ENCODE data around the gene DUS4L. TPM values are rescaled to one million over a fixed set of nuclear protein-coding genes. Genes with fewer than 3 reads are reported as not detected.

The DUS4L gene
- total RNA-seq, 1 experiment from 2014 or later: 19.3 TPM

GRCh38 chr7:107570298-107570697 lies 6.5 kb downstream of the DUS4L start:
- intact Hi-C loops (cut with micrococcal nuclease; ENCODE audit: unreplicated experiment): no loop called here
- peaks cover 3% of the 10 kb centered on the region; the same call in 1 of the 2 replicates for H3K36me3 ChIP-seq (ENCODE audit: control insufficient read depth, insufficient read depth, low read length)

GRCh38 chr7:107573537-107573936 lies 9.8 kb downstream of the DUS4L start:
- POLR2A ChIA-PET: no interaction called here

More at GRCh38 chr7:107570298-107570697, 6.5 kb downstream of the DUS4L start:
- ChIA-PET CTCF (no interaction called here), POLR2A (no interaction called here)
- no peaks in the 10 kb centered on the region for H3K9me3 Mint-ChIP-seq (ENCODE audit: unreplicated experiment)
- no peaks in the 10 kb centered on the region for H3K9me3 ChIP-seq
- peaks cover 11% of the 10 kb centered on the region for H3K36me3 Mint-ChIP-seq (ENCODE audit: insufficient read depth, unreplicated experiment)
- no peaks in the 10 kb centered on the region for H3K27me3 ChIP-seq (replicated peaks; ENCODE audit: control insufficient read depth, insufficient read depth, low read length)
- no peak overlapping the region for H3K27ac Mint-ChIP-seq (ENCODE audit: unreplicated experiment)
- no TSS peak for BruUV-seq (replicated peaks)
- no peaks in the 10 kb centered on the region for H3K4me1 ChIP-seq
- H3K27me3 Mint-ChIP-seq (ENCODE audit: insufficient read depth, unreplicated experiment): no peaks in the 10 kb centered on the region
- DNase-seq: no peak
- H3K4me1 Mint-ChIP-seq (ENCODE audit: low read depth, unreplicated experiment): peaks cover 6% of the 10 kb centered on the region
- no peak overlapping the region for H3K4me3 ChIP-seq (ENCODE audit: low read depth, low read length)
- TF ChIP-seq CTCF (IDR thresholded peaks at IDR 0.05; ENCODE audit: insufficient read depth in 1 of 2, low read depth in 1 of 2, low read length in 1 of 2, severe bottlenecking in 1 of 2, unreplicated experiment in 1 of 2): no peak
- H3K4me3 Mint-ChIP-seq (ENCODE audit: unreplicated experiment): no peak overlapping the region

GRCh38 chr7:107579554-107579884 lies 15.7 kb downstream of the DUS4L start:
- Mint-ChIP-seq H3K27ac (ENCODE audit: unreplicated experiment) (peak overlapping the region; percentile 94), H3K4me3 (ENCODE audit: unreplicated experiment) (peak overlapping the region; percentile 90), H3K36me3 (ENCODE audit: insufficient read depth, unreplicated experiment) (peaks cover 17% of the 10 kb centered on the region), H3K9me3 (ENCODE audit: unreplicated experiment) (no peaks in the 10 kb centered on the region), H3K27me3 (ENCODE audit: insufficient read depth, unreplicated experiment) (no peaks in the 10 kb centered on the region), H3K4me1 (ENCODE audit: low read depth, unreplicated experiment) (peaks cover 7% of the 10 kb centered on the region)
- Histone ChIP-seq H3K9me3 (no peaks in the 10 kb centered on the region), H3K4me3 (ENCODE audit: low read depth, low read length) (peak overlapping the region; percentile 79), H3K4me1 (peaks cover 9% of the 10 kb centered on the region), H3K36me3 (ENCODE audit: control insufficient read depth, insufficient read depth, low read length) (no peaks in the 10 kb centered on the region), H3K27me3 (replicated peaks; ENCODE audit: control insufficient read depth, insufficient read depth, low read length) (no peaks in the 10 kb centered on the region)
- ChIA-PET POLR2A (interaction anchor here (1.7 kb wide), 1 partner anchor 16 kb away, joined by 14 read pairs; the partner anchor contains the start of genes COG5 and DUS4L), CTCF (interaction anchor here (1.3 kb wide), 1 partner anchor 16 kb away, joined by 4 read pairs; the partner anchor contains the start of genes COG5 and DUS4L)
- TSS peak; percentile 76 for BruUV-seq (replicated peaks)
- intact Hi-C loops (cut with micrococcal nuclease; ENCODE audit: unreplicated experiment): no loop called here
- TF ChIP-seq CTCF (IDR thresholded peaks at IDR 0.05; ENCODE audit: insufficient read depth in 1 of 2, low read depth in 1 of 2, low read length in 1 of 2, severe bottlenecking in 1 of 2, unreplicated experiment in 1 of 2): no peak
- no peak for DNase-seq

More at GRCh38 chr7:107573537-107573936, 9.8 kb downstream of the DUS4L start:
- H3K9me3 Mint-ChIP-seq (ENCODE audit: unreplicated experiment): no peaks in the 10 kb centered on the region
- H3K36me3 ChIP-seq (ENCODE audit: control insufficient read depth, insufficient read depth, low read length): peaks cover 3% of the 10 kb centered on the region; the same call in 1 of the 2 replicates
- intact Hi-C loops (cut with micrococcal nuclease; ENCODE audit: unreplicated experiment): no loop called here
- H3K27ac Mint-ChIP-seq (ENCODE audit: unreplicated experiment): no peak overlapping the region
- no peaks in the 10 kb centered on the region for H3K9me3 ChIP-seq
- TF ChIP-seq CTCF (IDR thresholded peaks at IDR 0.05; ENCODE audit: insufficient read depth in 1 of 2, low read depth in 1 of 2, low read length in 1 of 2, severe bottlenecking in 1 of 2, unreplicated experiment in 1 of 2): no peak
- CTCF ChIA-PET: no interaction called here
- no peak for DNase-seq
- no peaks in the 10 kb centered on the region for H3K27me3 Mint-ChIP-seq (ENCODE audit: insufficient read depth, unreplicated experiment)
- no peak overlapping the region for H3K4me3 Mint-ChIP-seq (ENCODE audit: unreplicated experiment)
- H3K36me3 Mint-ChIP-seq (ENCODE audit: insufficient read depth, unreplicated experiment): peaks cover 17% of the 10 kb centered on the region
- no TSS peak for BruUV-seq (replicated peaks)
- no peaks in the 10 kb centered on the region for H3K4me1 ChIP-seq
- H3K27me3 ChIP-seq (replicated peaks; ENCODE audit: control insufficient read depth, insufficient read depth, low read length): no peaks in the 10 kb centered on the region
- no peak overlapping the region for H3K4me3 ChIP-seq (ENCODE audit: low read depth, low read length)
- no peaks in the 10 kb centered on the region for H3K4me1 Mint-ChIP-seq (ENCODE audit: low read depth, unreplicated experiment)
